Endothelial cell of umbilical vein (primary cell): ENCODE measurements around the gene AGBL4.

ENCODE experiments used
- CTCF ChIP-seq, 2 donors: IDR thresholded peaks; 1 replicate in 1 of 2; 2 replicates in 1 of 2; pipeline ENCODE4 v1.5.1; 2011; ENCODE audit warnings: low read length in 2 of 2, mild to moderate bottlenecking in 2 of 2, moderate library complexity in 2 of 2, control low read depth in 1 of 2, inconsistent platforms in 1 of 2, low read depth in 1 of 2; ENCODE audit not compliant: insufficient read depth in 1 of 2; ENCODE audit errors: extremely low read depth in 1 of 2
- EZH2 ChIP-seq: IDR thresholded peaks from 2 replicates; pipeline ENCODE4 v1.6.1; 2012; ENCODE audit warnings: borderline replicate concordance, low read depth, mild to moderate bottlenecking, moderate library complexity, low read length, inconsistent platforms; ENCODE audit not compliant: severe bottlenecking
- GATA2 ChIP-seq: IDR thresholded peaks from 2 replicates; pipeline ENCODE4 v1.7.0; 2011; ENCODE audit warnings: low read depth, mild to moderate bottlenecking, moderate library complexity, mixed read lengths, low read length; ENCODE audit not compliant: insufficient read length, insufficient read depth
- JUN ChIP-seq: IDR thresholded peaks from 2 replicates; pipeline ENCODE4 v1.6.1; 2011; ENCODE audit warnings: borderline replicate concordance, low read depth; ENCODE audit not compliant: insufficient read length, insufficient read depth
- MYC ChIP-seq: IDR thresholded peaks from one replicate; pipeline ENCODE4 v1.6.1; 2011; ENCODE audit warnings: mild to moderate bottlenecking, low read depth, low read length
- POLR2A ChIP-seq: IDR thresholded peaks from 2 replicates; pipeline ENCODE4 v1.6.1; 2012; ENCODE audit warnings: low read depth, mild to moderate bottlenecking, control low read depth, low read length
- POLR2AphosphoS5 ChIP-seq: IDR thresholded peaks from 2 replicates; pipeline ENCODE4 v1.6.1; 2012; ENCODE audit warnings: low read depth, mild to moderate bottlenecking, control low read depth, low read length, moderate library complexity; ENCODE audit not compliant: insufficient read depth

GRCh38 chr1:48602349-48602748, 1421.4 kb downstream of the AGBL4 start:
- TF ChIP-seq CTCF (IDR thresholded peaks at IDR 0.05; ENCODE audit: extremely low read depth in 1 of 2, insufficient read depth in 1 of 2, low read depth in 1 of 2, low read length in 2 of 2) (no peak), POLR2AphosphoS5 (no peak), POLR2A (no peak), GATA2 (no peak), EZH2 (no peak), JUN (no peak), MYC (no peak)
